Measurements from ENCODE around the gene ANXA2R. TPM values are rescaled to one million over a fixed set of nuclear protein-coding genes. Genes with fewer than 3 reads are reported as not detected.

ANXA2R gene
- total RNA-seq, 1 experiment from 2014 or later: 6.2 TPM

DNA sequence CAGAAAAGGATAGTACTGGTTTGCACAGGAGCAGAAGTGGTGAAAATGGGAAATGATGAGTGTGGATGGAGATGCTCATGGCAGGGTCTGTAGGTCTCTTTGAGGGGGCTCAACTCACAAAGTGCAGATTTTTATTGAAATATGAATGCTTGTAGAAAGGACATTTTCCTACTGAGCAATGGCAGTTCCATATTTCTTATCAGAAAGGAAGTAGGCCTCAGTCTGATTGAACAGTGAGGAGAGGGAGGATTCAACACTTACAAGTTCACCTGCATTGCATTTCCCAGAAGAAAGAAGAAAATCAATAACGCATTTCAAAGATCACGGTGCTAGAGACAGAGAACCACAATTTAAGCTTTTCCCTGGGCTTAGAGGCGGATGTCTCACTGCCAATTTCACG lies 49.2 kb downstream of the ANXA2R start:
- CTCF ChIA-PET: no interaction called here
- no TSS peak for BruUV-seq (replicated peaks)
- H3K27ac ChIP-seq (ENCODE audit: low read length): peak overlapping the region; percentile 93

More for the DNA sequence above, 49.2 kb downstream of the ANXA2R start:
- ATAC-seq: no peak
- Histone ChIP-seq H3K36me3 (ENCODE audit: control insufficient read depth, insufficient read depth, low read length) (no peaks in the 10 kb centered on the region), H3K4me3 (ENCODE audit: low read depth in 2 of 2, low read length in 2 of 2) (peak overlapping the region; percentile 43 to 63), H3K27me3 (ENCODE audit: control insufficient read depth, insufficient read depth, low read length) (no peaks in the 10 kb centered on the region), H3K4me1 (ENCODE audit: control insufficient read depth, insufficient read depth, low read length) (0 out of 2 replicates have a peak, but pooled peaks cover 3% of the 10 kb centered on the region), H3K9me3 (ENCODE audit: control insufficient read depth, insufficient read depth, low read depth, low read length) (peaks cover 10% of the 10 kb centered on the region; the same call in 1 of the 2 replicates)
- TF ChIP-seq, protein P1, sequence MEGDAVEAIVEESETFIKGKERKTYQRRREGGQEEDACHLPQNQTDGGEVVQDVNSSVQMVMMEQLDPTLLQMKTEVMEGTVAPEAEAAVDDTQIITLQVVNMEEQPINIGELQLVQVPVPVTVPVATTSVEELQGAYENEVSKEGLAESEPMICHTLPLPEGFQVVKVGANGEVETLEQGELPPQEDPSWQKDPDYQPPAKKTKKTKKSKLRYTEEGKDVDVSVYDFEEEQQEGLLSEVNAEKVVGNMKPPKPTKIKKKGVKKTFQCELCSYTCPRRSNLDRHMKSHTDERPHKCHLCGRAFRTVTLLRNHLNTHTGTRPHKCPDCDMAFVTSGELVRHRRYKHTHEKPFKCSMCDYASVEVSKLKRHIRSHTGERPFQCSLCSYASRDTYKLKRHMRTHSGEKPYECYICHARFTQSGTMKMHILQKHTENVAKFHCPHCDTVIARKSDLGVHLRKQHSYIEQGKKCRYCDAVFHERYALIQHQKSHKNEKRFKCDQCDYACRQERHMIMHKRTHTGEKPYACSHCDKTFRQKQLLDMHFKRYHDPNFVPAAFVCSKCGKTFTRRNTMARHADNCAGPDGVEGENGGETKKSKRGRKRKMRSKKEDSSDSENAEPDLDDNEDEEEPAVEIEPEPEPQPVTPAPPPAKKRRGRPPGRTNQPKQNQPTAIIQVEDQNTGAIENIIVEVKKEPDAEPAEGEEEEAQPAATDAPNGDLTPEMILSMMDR (IDR thresholded peaks at IDR 0.05): no peak
- TF ChIP-seq, protein P2, sequence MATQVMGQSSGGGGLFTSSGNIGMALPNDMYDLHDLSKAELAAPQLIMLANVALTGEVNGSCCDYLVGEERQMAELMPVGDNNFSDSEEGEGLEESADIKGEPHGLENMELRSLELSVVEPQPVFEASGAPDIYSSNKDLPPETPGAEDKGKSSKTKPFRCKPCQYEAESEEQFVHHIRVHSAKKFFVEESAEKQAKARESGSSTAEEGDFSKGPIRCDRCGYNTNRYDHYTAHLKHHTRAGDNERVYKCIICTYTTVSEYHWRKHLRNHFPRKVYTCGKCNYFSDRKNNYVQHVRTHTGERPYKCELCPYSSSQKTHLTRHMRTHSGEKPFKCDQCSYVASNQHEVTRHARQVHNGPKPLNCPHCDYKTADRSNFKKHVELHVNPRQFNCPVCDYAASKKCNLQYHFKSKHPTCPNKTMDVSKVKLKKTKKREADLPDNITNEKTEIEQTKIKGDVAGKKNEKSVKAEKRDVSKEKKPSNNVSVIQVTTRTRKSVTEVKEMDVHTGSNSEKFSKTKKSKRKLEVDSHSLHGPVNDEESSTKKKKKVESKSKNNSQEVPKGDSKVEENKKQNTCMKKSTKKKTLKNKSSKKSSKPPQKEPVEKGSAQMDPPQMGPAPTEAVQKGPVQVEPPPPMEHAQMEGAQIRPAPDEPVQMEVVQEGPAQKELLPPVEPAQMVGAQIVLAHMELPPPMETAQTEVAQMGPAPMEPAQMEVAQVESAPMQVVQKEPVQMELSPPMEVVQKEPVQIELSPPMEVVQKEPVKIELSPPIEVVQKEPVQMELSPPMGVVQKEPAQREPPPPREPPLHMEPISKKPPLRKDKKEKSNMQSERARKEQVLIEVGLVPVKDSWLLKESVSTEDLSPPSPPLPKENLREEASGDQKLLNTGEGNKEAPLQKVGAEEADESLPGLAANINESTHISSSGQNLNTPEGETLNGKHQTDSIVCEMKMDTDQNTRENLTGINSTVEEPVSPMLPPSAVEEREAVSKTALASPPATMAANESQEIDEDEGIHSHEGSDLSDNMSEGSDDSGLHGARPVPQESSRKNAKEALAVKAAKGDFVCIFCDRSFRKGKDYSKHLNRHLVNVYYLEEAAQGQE (IDR thresholded peaks at IDR 0.05; ENCODE audit: insufficient read depth in 1 of 2, low read depth in 2 of 2, low read length in 1 of 2): no peak
- TF ChIP-seq POLR2AphosphoS5 (IDR thresholded peaks at IDR 0.05; ENCODE audit: low read depth, low read length): no peak
- no peak for TF ChIP-seq TCF7L2 (IDR thresholded peaks at IDR 0.05; ENCODE audit: low read depth, low read length)
- no peak for TF ChIP-seq SIN3A (IDR thresholded peaks at IDR 0.05; ENCODE audit: borderline replicate concordance, insufficient read depth, low read depth, low read length)
- in situ Hi-C loops (cut with HindIII; ENCODE audit: low pct_unique_long_range_greater_than_20kb, low sequenced_read_pairs): no loop called here
- POLR2A ChIA-PET: no interaction called here
- no peak for DNase-seq (ENCODE audit: low read depth, low spot score)
- intact Hi-C loops (cut with micrococcal nuclease; ENCODE audit: unreplicated experiment): no loop called here

Other genes with a start within 250 kb of the ANXA2R start
- 1.6 TPM for gene SELENOP, start 228.4 kb downstream of the ANXA2R start, total RNA-seq (2021; ENCODE audit: unreplicated experiment)
- gene ZNF131, start 80.6 kb upstream of the ANXA2R start, total RNA-seq (2021; ENCODE audit: unreplicated experiment): 47.3 TPM
- gene NIM1K, start 151.9 kb upstream of the ANXA2R start, total RNA-seq (2021; ENCODE audit: unreplicated experiment): 0.59 TPM

All from Panc1 (cell line).